HK-2 (cell line): ENCODE measurements around the gene RAMACL.
"Not testable (repeated sequence)": the region's sequence is repeated elsewhere in the genome, so short reads cannot be mapped to it uniquely, and the experiment has no call there.

ENCODE experiments used
- DNase-seq: peaks from one replicate; pipeline ENCODE4 v3.0.0-alpha.2; 2018; ENCODE audit not compliant: unreplicated experiment

The RAMACL gene

GRCh38 chr6:166555086-166555485 lies 31.4 kb downstream of the RAMACL start:
- DNase-seq = no peak

- no peak for DNase-seq
These were observed 32.2 kb downstream of the RAMACL start for GRCh38 chr6:166554316-166554715.

GRCh38 chr6:166553563-166554271 lies 32.8 kb downstream of the RAMACL start:
- no peak for DNase-seq

- no peak for DNase-seq
These were observed 33.9 kb downstream of the RAMACL start for GRCh38 chr6:166552600-166552999.

GRCh38 chr6:166551754-166552495 lies 34.6 kb downstream of the RAMACL start:
- DNase-seq = no peak

- DNase-seq = no peak
These were observed 39.8 kb downstream of the RAMACL start for GRCh38 chr6:166546653-166547052.

GRCh38 chr6:166545156-166546034 lies 41.1 kb downstream of the RAMACL start:
- no peak for DNase-seq

GRCh38 chr6:166544296-166544605 lies 42.2 kb downstream of the RAMACL start:
- DNase-seq = no peak

- no peak for DNase-seq
These were observed 42.7 kb downstream of the RAMACL start for GRCh38 chr6:166543603-166544295.

GRCh38 chr6:166542580-166542912 lies 43.9 kb downstream of the RAMACL start:
- no peak for DNase-seq

- no peak for DNase-seq
These were observed 44.5 kb downstream of the RAMACL start for GRCh38 chr6:166541876-166542579.

GRCh38 chr6:166541366-166541765 lies 45.1 kb downstream of the RAMACL start:
- DNase-seq = no peak

- no peak for DNase-seq
These were observed 45.7 kb downstream of the RAMACL start for GRCh38 chr6:166540631-166541331.

- DNase-seq = no peak
These were observed 46.9 kb downstream of the RAMACL start for GRCh38 chr6:166539543-166539942.

GRCh38 chr6:166539011-166539385 lies 47.5 kb downstream of the RAMACL start:
- DNase-seq = not testable (repeated sequence)

GRCh38 chr6:166538297-166539010 lies 48.0 kb downstream of the RAMACL start:
- no peak for DNase-seq

- no peak for DNase-seq
These were observed 51.6 kb downstream of the RAMACL start for GRCh38 chr6:166534658-166535406.

GRCh38 chr6:166533205-166533824 lies 53.2 kb downstream of the RAMACL start:
- no peak for DNase-seq
